GM21825 (cell line): ENCODE data around the gene CDIP1.
A peak's percentile ranks its signal among the peaks of the same experiment; 100 is the strongest.

Source experiments
- ATAC-seq: cut with Tn5 transposase; IDR thresholded peaks from one replicate; pipeline ENCODE4 v1.9.1; 2021; ENCODE audit warnings: mild to moderate bottlenecking, moderate library complexity; ENCODE audit not compliant: unreplicated experiment

Gene CDIP1

DNA sequence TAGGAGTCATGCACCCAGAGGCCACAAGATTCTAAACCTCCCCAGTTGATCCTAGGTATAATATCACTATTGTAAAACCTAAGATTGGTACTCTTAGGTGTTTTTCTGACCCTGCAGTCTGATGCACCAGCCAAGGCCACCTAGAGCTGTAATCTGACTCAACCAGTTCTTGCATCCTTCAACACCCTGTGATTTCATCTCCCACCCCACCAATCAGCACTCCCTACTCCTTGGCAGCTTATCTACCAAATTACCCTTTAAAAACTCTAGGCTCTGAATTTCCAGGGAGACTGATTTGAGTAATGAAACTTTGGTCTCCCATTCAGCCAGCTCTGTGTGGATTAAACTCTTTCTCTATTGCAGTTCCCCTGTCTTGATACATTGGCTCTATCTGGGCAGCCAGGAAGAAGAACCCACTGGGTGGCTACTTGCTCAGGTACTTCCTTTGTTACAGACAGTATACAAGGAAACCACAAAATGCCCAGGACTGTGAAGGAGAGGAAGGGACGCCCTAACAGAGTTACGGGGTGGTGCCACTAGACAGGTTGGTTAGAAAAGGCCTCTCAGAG lies 1.2 kb upstream of the CDIP1 start:
- ATAC-seq, result no peak

DNA sequence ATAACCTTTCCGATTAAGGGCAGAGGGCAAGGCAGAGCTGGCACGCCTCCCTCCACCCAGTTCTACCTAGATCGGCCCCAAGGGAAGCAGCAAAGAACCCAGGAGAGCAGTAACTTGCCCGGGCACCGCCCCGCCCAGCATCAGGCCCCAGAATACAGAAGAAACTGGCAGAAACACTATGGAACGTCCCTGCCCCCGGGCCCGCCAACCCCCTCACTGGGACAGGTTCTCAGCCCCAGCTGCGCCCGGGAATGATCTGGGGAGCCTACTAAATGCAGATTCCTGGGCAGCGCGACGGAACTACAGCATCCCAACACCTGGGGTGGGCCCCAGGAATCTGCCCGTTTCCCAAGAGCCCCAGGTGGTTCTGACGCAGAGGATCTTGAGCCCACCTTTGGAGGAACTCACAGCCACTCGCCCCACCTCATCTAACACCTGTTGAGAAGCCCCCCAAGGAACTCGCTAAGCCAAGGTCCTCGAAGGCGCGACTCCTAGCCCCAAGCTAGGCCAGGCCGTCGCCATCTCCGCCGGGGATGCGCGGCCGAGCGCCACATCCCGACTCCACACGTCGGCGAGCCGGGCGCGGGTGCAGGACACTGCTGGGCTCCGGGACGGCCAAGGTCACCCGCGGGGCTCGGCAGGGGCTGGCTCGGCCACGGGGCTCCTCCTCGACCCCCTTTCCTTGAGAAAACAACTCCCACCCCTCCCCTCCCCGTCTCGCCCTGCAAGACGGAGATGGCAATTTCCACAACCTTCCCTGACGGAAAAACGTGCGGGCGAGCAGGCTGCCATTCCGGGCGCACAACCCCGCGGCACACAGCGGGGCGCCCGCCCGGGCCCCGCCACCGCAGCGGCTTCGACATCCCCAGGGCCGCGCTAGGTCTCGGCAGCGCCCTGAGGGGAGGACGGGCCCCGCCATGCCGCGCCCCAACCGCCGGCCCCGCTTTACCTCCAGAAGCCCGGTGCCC lies 913 bp downstream of the CDIP1 start:
- ATAC-seq, result peak; percentile 4

DNA sequence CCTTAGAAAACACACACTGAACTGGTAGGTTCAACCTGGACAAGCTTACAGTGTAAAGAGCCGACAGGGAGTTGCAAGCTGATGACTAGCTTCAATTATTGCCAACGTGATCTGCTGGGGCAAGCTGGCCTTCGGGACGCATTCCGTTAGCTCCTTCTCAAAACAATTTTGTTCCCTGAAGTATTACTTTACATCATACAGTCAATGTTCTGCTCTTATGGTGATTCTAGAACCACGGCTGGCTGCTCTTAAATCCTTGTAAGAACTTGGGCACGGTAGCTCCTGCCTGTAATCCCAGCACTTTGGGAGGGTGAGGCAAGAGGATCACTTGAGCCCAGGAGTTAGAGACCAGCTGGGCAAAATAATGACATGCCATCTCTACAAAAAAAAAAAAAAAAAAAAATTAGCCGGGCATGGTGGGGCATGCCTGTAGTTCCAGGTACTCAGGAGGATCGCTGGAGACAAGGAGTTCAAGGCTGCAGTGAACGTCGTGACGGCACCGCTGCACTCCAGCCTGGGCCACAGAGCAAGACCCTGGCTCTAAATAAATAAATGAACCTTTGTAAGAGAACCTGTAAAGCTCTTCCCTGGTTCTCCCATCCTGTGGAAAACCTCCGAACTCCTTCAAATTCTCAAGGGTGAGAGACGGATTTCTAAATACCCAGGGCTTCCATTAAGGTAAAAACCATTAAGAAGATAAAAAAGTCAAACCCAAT lies 2.0 kb downstream of the CDIP1 start:
- no peak for ATAC-seq

DNA sequence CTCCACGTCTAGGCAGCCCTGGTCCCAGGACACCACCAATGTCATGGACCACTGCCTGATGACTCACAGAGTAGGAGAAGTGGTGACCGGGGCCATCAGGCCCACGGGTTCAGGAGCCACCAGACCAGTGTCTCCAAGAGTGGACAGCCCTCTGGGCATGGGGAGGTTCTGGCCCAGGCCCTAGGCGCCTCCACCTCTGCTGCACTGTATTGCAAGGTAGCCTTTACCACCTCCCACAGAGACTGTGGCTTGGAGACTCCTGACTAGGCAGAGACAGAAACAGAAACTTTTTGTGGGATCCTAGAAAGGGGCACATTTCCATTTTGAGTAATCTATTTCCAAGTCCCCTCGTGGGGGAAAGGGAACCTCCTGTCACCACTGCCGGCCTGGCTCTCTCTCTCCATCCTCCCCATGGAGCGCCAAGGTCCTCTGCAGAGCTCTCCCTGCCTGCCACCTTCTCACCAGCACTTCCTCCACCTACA lies 2.9 kb downstream of the CDIP1 start:
- ATAC-seq, result no peak

DNA sequence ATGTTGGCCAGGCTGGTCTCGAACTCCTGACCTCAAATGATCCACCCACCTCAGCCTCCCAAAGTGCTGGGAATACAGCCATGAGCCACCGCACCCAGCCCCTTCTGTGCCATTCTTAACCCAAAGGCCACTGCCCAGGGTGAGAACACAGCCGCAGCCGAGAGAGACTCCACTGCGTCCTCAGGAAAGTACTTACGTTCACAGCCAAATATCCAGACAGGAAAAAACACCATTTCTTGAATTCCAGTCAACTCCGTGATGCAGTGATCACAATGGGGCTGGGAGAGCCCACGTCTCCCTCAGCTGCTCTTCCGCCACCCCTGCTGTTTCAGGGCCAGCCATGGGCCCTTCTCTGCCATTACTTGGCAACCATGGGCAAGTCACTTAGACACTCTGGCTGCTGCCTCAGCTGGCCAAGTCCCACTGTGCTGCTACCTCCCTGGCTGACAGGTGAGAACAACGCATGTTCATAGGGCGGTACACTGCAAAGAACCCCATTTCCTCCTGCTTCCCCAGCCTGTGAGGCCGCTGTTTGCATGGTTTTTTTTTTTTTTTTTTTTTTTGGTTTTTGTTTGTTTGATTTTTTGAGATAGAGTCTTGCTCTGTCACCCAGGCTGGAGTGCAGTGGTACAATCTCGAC lies 4.3 kb downstream of the CDIP1 start:
- no peak for ATAC-seq

DNA sequence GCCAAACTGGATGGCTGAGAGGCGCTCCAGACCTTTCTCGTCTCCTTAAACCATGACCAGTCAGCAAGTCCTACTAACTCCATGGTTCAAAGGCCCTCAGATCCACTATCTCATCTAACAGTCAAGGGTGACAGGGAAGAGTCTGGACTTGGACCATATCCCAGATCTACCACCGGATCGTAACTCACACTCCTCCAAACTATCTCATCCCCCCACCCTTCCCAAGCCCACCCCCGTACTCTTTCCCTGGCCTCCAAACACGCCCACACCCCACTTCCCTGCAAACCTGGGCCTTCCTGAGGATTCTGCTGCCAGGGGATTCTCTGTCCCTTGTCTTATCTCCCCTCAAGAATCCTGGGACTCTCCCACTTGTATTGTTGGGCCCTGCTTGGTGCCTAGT lies 5.1 kb downstream of the CDIP1 start:
- ATAC-seq, result no peak

DNA sequence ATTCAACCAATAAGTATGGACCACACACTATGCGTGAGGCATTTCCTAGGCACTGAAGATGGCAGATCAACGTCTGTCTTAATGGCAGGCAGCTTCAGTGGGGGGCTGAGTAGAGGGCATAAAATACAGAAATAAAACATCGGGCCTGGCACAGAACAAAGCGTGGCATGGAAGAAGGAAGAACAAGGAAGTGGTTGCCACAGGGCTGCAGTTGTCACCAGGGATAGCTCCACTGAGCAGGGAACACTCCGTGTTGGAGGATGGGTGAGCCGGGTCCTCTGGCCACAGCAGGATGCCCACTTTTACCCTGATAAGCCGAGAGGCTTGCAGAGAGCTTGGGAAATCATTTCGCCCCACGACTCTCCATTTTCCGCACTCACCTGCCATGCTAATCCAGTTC lies 6.3 kb downstream of the CDIP1 start:
- no peak for ATAC-seq

DNA sequence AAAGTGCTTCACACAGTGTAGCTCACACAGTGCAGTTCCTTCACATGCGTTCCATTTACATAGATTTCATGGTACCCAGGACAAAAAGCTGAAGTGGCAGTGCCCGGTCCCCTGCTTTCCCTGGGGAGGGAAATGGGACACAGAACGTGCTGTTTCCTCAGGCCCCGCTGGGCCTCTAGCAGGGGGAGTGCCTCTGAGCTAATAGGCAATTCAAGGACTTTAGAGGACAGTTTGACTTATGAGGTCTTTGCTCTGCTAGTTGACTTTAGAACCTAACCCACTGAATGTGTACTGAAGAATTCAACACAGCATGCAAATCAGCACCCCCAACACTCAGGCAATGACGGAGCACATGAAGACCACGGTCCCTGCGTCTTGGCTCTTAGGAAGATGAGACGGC lies 6.8 kb downstream of the CDIP1 start:
- ATAC-seq, result no peak

DNA sequence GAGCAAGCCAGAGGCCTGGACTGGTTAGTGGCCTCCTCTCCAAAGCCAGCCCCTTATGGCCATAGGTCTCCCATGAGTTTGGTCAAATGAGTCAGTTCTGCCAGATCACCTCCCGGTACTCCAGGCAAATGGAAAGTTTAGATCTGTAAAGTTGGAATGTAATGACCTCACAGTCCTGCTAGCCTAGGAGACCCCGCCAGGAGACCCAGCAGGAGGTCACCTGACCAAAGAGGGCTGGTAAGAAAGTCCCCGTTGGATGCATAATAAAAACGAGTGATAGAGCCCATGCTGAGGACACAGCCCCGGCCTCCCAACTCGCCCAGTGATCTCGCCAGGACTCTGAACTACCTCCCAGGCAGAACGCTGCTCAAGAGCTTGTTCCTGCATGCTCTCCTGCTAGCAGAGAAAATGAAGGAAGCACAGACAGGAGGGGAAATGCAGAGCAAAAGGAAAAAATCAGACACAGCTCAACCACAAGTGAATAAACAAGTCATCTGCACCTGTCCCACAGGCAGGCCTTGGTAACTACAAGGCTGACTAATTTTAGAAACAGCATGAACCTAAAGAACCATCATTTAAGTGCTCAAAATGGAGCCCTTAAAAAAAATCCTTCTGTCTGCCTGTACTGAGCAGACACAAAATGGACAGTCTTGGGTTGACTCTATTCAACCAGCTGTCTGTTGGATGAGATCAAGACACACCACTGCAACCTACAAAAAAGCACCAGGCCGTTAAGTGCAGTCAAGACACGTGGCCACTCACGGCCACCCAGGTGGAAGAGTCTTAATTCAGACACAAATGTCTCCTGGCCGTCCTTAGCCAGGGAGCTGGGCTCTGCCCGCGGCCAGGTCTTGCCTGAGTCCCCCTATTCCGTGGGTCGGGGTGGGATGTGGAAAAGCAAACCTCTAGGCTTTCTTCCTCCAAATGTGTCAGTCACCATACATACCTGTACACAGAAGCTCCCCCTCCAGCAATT lies 9.2 kb downstream of the CDIP1 start:
- no peak for ATAC-seq

DNA sequence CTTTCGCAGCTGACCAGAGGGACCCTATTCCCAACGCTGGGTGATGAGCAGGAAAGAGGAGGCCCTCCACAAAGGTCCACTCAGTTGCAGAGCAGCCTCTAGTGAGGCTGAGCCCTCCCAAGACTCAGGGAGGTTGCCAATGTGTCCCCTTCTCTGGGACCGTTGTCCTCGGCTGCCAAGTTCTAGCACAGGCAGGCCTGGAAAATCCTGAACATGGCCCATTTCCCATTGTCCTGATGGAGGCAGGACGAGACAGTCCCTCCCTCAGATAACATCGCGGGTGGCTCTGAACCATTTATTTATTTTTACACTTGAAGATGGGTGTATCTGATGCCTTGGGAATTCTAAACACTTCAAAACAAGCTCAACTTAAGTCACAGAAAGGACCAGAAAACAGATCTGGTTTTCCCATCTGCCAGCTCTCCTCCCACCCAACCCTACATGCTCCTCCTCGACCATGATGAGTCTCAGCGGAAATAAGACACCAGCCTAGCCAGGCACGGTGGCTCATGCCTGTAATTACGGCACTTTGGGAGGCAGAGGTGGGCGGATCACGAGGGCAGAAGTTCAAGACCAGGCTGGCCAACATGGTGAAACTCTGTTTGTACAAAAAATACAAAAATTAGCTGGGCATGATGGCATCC lies 12.8 kb downstream of the CDIP1 start:
- ATAC-seq, result no peak

DNA sequence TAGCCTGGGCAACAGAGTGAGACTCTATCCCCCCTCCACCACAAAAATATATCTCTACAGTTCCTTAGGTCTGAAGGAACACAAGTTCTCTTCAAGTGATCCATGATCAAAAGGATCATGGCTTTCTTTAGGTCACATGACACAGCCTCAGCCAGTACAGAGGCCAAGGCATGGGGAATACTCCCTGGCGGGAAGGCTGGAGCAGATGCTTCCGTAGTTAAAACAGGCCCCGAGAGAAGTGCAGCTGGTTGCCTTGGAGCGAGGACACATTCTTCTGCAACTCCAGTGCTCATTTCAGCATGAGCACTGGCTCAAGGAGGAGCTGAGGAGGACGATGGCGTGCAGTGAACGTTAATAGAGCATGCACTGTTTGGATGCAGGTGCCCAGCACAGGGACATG lies 13.5 kb downstream of the CDIP1 start:
- no peak for ATAC-seq

DNA sequence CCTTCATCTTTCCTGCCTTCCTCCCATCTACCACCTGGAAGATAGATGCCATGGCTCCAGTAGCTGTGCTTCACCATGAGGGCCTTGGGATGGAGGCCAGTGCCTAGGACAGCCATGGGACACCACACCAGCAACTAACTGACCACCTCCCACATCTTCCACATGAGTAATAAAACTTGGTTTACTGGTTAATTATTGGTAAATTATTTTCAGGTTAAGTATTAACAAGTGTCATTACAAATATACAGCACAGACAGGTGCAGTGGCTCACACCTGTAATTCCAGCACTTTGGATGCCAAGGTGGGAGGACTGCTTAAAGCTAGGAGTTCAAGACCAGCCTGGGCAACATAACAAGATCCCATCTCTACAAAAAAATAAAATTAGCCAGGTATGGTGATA lies 14.0 kb downstream of the CDIP1 start:
- ATAC-seq, result no peak

DNA sequence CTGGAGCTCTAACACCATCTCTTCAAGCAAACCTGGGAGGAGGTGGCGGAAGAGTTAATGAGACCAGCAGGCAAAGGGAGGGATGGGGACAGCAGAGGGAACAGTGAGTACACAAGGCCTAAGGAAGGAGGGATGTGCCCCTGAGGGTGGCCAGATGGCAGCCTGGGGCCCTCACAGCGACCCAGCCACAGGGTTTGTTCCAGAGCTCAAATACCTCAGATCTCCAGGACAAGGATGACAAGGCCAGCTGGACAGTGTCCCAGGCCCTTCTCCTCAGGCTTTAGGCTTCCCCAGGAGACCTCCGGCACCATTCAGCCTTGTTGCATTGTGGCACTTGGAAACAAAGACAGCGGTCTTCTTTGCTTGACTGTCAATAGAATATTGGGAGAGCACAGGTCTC lies 14.9 kb downstream of the CDIP1 start:
- ATAC-seq, result no peak

DNA sequence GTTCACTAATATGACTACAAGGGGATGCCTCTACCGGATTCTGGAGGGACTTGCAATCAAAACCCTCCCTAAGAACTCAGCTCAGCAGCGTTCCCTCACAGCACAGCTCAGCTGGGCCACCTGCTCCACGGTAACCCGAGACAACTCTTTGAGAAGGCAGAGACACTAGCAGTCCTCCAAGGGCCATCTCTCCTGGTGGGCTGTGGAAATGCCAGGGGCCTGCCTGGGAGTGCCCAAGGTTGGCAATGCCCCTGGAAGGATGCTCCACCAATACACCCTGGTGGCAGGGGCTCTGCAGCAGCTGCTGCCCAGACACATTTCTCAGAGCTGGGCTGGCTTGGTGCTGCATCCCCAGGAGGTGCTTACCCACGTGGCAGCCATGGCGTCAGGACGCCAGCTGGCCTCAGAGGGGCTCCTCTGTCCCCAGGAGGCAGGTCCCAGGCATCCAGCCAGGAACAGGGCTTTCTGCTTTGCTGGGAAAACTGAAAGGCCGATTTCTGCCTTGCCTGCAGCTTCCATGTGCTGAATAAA lies 16.5 kb downstream of the CDIP1 start:
- no peak for ATAC-seq

DNA sequence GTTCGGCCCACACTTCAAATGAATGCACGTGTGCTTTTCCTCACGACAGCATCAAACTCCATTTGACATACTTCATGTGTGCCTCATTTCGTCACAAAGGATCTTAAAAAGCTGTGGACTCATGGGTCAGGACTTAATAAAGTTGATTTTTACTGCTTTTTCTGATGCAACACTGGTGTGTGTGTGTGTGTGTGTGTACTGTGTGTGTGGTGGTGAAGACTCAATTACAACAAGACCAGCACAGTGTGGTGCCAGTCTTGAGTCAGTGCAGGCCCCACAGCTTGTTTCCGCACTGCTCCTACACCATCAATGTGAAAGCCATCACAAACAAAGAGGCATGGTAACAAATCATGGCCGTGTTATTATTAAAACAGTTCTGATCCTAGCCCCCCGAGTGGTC lies 17.7 kb downstream of the CDIP1 start:
- ATAC-seq, result no peak

DNA sequence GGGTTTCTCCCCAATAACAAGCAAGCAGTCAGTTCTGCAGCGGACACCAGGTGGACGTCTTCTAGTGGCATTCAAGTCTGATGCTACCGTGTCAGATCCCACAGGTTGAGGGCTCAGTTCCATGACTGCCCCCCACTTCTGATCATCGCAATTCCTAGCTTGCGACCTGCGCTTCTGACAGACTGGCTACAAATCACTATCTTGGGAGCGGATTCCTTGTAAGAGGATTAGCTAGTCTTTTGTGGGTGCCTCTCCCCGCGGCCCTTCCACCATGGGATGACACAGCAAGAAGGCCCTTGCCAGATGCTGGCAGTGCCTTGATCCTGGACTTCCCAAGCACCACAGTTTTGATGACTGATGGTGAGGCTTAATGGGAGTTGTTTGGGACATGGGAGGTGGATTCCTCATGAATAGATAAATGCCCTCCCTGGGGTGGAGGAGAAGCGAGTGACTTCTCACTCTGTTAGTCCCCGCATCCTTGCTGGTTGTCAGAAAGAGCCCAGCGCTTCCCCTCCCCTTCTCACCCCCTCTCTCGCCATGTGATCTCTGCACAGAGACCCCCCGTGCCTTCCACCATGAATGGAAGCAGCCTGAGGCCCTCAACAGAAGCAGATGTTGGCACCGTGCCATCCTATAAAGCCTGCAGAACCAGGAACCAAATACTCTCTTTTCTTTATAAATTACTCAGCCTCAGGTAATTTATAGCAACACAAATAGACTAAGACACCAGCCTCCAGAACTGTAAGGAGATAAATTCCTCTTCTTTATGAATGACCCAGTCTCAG lies 19.1 kb downstream of the CDIP1 start:
- ATAC-seq, result no peak

DNA sequence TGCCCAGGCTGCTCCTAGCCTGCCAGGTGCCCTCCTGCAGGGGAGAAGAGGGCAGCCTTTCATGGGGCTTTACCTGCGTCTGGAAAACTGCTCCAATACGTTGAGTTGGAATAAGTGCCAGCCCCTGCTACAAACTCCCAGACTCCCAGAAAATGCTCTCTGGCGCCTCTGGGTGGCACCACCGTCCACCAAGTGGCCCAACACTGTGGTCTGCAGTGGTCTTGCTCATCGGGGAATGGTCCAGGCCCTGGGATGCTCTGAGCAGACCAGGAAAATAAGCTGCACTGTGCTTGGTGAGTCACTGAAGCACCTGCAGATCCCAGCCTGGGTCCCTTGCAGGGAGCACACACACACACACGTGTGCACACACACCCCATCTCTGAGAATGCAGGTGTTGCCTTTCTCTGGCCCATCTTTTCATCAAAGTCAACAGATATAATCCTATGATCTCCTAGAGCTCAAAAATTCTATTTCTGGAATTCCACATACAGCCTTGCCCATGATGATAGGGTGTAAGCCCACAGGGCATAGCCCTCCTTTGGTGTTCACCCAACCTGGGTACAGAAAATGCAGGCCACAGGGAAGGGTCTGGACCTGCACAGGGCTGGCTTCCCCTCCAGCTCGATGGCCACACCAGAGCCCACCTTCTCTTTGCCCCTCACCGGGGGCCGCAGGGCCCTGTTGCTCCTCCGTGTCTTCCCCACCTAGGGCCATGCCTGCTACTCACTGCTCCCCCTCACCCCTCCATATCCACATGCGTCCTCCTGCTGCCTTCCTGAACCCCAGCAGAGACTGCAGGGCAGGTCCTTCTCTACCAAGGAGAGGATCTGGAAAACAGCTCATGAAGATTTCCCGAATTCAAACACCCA lies 20.5 kb downstream of the CDIP1 start:
- ATAC-seq, result no peak
